Fibroblast of the aortic adventitia (primary cell): Measurements from ENCODE around the gene COA1. TPM values are rescaled to one million over a fixed set of nuclear protein-coding genes. Genes with fewer than 3 reads are reported as not detected.

ENCODE experiments used
- DNase-seq: peaks from one replicate; pipeline ENCODE4 v3.0.0-alpha.2; 2010; ENCODE audit warnings: low read depth
- H3K4me3 ChIP-seq: 2 replicates; pipeline ENCODE4 v1.5.1; 2011; ENCODE audit warnings: low read depth, mild to moderate bottlenecking, control low read depth, low read length, moderate library complexity
- CTCF ChIP-seq: IDR thresholded peaks from 2 replicates; pipeline ENCODE4 v1.5.1; 2011; ENCODE audit warnings: mild to moderate bottlenecking, low read length, control low read depth, inconsistent platforms; ENCODE audit not compliant: insufficient read depth
- total RNA-seq: library from RNA; depleted of rRNA; stranded (reverse); fragments of >200 nt; gene quantifications from 2 replicates; pipeline ENCODE4 v1.2.3, GENCODE V29; 2012; ENCODE audit warnings: low replicate concordance

Gene COA1
- total RNA-seq, 1 donor = 71.4 TPM

- TF ChIP-seq CTCF = no peak
- no peak overlapping the region for H3K4me3 ChIP-seq
- DNase-seq = no peak
Observed at GRCh38 chr7:43757073-43757720, 27.9 kb upstream of the COA1 start.

GRCh38 chr7:43756368-43757072 is 27.2 kb upstream of the COA1 start:
- no peak for TF ChIP-seq CTCF
- peak; percentile 64 for DNase-seq
- no peak overlapping the region for H3K4me3 ChIP-seq

DNA sequence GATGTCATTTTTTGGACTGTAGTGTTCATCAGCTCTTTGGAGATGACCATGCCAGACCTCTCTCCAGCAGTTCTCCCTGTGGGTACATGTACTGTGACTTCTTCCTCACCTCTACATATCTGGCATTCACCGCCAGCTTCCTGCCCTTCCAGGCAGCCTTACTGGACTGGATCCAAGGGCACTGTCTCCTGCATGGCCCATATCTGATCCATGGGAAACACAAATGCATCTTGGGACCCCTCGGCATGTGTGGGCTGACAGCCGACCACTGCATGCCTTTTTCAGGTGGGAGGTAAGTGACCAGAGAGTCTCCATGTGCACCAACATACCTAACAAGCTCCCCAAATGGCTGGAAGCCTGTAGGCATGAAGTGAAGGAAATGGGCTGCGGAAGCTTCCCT is 25.3 kb upstream of the COA1 start:
- DNase-seq = no peak
- H3K4me3 ChIP-seq = no peak overlapping the region
- no peak for TF ChIP-seq CTCF

- TF ChIP-seq CTCF = no peak
- DNase-seq = no peak
- H3K4me3 ChIP-seq = no peak overlapping the region
Observed at GRCh38 chr7:43753843-43754242, 24.5 kb upstream of the COA1 start.

DNA sequence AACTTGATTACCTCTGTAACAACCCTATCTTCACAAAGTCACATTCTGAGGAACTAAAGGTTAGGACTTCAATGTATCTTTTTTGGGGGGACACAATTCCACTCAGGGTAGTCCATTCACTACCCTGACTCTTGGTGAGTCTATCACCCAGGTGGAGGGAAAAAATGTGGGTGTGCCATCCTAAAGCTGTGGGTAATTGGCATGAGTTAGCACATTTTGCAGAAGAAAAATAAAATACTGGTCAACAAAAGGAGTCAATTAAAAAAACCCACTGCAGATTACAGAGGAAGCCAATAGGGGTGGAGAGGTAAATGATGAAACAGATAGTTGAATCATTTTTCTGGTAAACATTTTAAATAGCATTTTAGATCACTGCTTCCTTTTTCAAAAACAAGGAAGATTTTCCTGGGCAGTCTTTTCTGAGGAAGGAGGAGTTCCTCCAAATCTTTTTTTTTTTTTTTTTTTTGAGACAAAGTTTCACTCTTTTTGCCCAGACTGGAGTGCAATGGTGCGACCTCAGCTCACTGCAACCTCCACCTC is 24.0 kb upstream of the COA1 start:
- TF ChIP-seq CTCF = no peak
- no peak for DNase-seq
- H3K4me3 ChIP-seq = no peak overlapping the region

DNA sequence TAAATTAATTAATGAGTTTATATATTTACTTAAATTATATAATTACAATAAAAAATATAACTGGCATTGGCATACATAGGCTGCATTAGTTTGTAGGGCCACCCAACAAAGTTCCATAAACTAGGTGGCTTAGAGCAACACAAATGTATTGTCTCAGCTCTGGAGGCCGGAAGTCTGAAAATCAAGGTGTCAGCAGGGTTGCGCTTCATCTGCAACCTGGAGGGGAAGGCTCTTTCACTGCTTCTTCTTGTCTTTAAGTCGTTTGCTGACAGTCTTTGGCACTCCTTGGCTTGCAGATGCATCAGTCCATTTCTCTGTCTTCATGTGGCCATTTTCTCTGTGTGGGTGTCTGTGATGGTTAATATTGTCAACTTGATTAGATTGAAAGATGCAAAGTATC is 23.1 kb upstream of the COA1 start:
- H3K4me3 ChIP-seq = no peak overlapping the region
- DNase-seq = no peak
- no peak for TF ChIP-seq CTCF
